Ishikawa (cell line): ENCODE data around the gene ZBTB46.

ENCODE experiments used
- CEBPB ChIP-seq: IDR thresholded peaks from 2 replicates; pipeline ENCODE4 v1.6.1; 2012
- EP300 ChIP-seq: IDR thresholded peaks from 2 replicates; pipeline ENCODE4 v1.6.1; 2012; ENCODE audit warnings: borderline replicate concordance
- FOXM1 ChIP-seq: IDR thresholded peaks from 2 replicates; pipeline ENCODE4 v1.6.1; 2012; ENCODE audit warnings: low read depth, borderline replicate concordance
- MAX ChIP-seq: IDR thresholded peaks from 2 replicates; pipeline ENCODE4 v1.6.1; 2012
- RAD21 ChIP-seq: IDR thresholded peaks from 2 replicates; pipeline ENCODE4 v1.6.1; 2012; ENCODE audit warnings: low read depth
- REST ChIP-seq: IDR thresholded peaks from 2 replicates; pipeline ENCODE4 v1.6.1; 2012; ENCODE audit warnings: low read depth, mild to moderate bottlenecking
- YY1 ChIP-seq: IDR thresholded peaks from 2 replicates; pipeline ENCODE4 v1.6.1; 2012; ENCODE audit warnings: low read depth

DNA sequence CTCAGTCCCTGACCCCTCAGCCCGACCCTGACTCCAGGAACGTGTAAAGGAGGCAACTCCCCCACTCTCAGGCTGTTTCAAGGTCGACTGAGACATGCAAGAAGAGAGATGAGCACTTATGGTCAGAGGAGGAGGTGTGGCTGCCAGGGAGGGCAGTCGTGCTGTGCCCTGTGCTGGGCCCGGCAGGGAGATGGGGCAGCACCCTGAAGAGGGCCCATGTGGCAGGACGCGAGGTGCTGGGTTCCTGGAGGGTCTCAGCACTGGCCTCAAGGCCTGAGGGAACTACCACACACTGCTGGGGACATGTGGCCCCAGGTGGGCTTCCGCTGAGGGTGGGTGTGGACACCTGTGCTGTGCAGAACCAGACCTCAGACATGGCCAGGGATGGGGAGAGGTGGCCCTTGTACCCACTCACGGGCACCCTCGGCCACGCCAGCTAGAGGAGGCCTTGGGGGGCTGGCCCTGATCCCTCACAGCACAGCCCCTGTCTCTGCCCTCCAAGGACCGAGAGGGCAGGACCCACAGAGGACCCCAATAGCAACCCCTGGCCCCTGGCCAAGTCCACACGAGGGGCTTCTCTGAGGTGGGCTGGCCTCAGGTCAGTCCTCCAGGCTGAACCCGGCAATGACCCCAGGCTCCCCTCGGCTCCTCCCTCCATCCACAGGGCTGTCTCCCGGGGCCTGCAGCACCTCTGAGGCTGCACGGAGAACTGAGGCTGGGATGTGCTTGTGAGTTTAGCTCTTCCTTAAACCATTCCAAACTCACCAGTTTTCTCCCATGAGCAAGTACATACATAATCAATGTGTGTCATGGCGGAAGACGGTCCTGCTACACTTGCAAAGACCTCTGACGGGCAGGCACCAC is 82.8 kb downstream of the ZBTB46 start:
- TF ChIP-seq FOXM1, result no peak
- TF ChIP-seq RAD21, result no peak
- no peak for TF ChIP-seq REST
- no peak for TF ChIP-seq YY1
- no peak for TF ChIP-seq MAX
- no peak for TF ChIP-seq EP300
- TF ChIP-seq CEBPB, result no peak
